Globus pallidus (tissue), 1 donor: Measurements from ENCODE around the gene MBD6.

Experiments used
- DNase-seq: peaks from one replicate; pipeline ENCODE4 v3.0.0-alpha.2; 2015; ENCODE audit warnings: low spot score

The MBD6 gene, protein sequence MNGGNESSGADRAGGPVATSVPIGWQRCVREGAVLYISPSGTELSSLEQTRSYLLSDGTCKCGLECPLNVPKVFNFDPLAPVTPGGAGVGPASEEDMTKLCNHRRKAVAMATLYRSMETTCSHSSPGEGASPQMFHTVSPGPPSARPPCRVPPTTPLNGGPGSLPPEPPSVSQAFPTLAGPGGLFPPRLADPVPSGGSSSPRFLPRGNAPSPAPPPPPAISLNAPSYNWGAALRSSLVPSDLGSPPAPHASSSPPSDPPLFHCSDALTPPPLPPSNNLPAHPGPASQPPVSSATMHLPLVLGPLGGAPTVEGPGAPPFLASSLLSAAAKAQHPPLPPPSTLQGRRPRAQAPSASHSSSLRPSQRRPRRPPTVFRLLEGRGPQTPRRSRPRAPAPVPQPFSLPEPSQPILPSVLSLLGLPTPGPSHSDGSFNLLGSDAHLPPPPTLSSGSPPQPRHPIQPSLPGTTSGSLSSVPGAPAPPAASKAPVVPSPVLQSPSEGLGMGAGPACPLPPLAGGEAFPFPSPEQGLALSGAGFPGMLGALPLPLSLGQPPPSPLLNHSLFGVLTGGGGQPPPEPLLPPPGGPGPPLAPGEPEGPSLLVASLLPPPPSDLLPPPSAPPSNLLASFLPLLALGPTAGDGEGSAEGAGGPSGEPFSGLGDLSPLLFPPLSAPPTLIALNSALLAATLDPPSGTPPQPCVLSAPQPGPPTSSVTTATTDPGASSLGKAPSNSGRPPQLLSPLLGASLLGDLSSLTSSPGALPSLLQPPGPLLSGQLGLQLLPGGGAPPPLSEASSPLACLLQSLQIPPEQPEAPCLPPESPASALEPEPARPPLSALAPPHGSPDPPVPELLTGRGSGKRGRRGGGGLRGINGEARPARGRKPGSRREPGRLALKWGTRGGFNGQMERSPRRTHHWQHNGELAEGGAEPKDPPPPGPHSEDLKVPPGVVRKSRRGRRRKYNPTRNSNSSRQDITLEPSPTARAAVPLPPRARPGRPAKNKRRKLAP

GRCh38 chr12:57522011-57522886 lies at the start of gene MBD6:
TSS of gene MBD6 (plus strand) at chr12:57522824. CDS start at chr12:57524304, 1,480 bp downstream.
- peak; percentile 90 for DNase-seq

DNA sequence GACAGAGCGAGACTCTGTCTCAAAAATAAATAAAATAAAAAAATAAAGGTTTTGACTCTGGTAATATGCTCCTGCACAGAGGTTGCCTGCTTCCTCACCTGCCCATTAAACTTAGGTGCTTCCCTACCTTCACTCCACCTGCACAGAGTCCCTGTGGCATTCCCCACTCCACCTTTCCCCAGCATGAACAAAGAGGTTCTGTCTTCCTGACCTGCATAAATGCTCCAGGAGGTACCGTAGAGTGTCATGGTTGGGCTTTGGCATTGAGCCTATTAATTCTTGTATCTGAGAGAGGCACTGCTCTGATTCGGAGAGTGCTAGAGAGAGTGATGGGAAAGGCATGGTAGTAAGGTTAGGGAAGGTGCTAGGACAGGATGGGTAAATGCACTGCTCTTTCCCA lies 49.2 kb upstream of the MBD6 start:
- DNase-seq = no peak

GRCh38 chr12:57473886-57474285 lies 48.7 kb upstream of the MBD6 start:
- DNase-seq = no peak

DNA sequence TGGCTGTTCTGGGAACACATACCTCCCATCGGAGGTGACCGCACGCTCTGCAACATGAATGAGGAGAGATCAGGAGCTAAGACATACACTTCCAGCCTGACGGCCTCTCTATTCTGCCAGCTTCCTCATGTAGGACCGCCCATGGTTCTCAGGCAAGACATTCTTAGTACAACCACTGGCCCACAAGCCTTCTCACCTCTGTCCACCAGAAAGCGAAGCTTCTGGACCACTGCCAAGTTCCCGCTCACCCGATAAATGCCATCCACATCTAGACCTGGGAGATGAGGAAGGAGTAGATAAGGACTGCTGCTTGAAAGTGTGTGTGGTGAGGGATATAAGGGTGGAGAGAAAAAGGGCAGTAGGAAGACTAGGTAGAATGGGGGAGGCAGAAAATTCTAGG lies 48.2 kb upstream of the MBD6 start:
- no peak for DNase-seq

DNA sequence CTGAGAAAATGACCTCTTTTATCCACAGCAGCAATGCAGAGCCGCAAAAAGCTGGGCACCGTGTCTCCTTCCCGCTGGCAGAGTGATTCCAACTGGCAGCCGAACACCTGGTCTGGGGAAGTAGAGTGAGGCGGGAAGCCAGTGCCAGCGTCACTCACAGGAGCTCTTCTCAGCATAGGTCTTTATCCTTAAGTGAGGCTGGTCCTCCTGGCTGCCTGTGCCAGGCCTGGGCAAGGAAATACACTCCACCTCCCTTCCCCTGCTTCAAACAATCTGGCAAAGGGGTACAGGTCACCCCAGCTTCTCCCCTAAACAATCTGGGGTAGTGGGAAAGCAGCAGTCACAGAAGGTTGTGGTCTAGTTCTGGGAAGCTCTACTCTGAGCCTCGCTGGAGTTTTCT lies 47.8 kb upstream of the MBD6 start:
- DNase-seq = no peak

GRCh38 chr12:57475271-57476161 lies 47.1 kb upstream of the MBD6 start:
- DNase-seq = no peak

DNA sequence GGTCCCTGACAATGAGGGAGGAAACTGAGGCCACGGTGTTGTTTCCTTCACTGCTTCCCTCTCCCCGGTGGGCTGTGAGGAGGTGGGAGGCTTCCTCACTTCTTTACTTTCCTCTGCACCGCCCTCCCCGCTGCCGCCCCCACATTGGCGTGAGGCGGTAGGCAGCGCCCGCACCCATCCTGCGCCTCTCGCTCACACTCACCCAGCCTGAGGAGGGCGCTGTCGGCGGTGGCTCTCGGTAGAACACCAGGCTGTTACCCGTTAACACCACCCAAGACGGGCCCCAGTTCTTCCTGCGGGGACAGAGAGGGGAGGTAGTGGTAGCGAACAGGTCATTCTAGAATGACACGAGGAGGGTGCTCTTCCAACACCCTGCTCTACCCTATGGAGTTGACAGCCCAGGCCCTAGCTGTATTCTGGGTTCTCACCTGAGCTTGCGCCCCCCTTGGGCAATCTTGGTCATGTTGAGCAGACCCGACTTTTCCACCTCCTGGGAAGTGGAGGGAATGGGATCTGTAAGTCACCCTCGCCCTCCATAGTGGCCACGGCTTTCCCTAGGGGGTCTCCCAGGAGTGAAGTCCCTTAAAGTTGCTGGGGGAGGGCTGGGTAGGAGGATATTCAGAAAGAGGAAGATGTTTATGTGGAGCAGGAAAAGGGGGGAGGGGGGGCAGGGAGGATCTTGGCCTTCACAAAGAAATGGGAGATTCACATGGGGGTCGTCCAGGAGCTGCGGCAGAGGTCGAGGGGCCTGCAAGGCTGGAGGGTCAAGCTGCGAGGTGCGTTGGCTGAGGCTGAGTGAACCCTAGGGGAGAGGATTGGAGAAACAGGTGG lies 46.2 kb upstream of the MBD6 start:
- DNase-seq = no peak

DNA sequence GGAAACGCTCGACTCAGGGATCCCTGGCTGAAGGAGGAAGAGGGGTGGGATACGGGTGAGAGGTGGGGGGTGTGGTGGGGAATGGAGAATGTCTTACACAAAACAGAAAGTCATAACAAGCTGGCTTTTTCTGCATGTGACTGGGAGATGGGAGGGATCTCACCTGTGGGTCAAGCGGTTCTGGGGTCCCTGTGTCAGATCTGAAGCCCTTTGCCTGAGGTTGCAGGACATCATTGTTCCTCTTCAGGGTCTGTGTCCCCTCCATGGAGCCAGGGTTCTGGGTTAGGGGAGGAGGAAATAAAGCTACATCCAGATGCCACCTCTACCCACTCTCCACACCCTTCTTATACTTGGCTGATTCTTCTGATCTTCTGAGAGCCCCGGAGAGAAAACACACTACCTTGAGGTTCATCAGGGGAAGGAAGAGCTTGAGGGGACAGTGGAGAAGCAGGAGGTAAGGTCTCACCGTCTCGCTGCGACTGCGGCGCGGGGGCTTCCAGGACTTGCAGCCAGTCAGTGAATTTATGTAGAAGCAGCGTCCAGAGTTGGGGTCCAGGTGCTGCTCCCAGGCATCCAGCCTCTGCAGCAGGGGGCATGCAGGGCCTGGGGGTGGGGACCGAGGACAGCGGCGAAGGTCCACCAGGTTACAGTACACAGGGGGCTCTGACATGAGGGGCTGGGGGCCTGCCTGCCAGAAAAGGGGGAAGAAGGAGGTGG lies 45.5 kb upstream of the MBD6 start:
- no peak for DNase-seq

- no peak for DNase-seq
These were observed 44.6 kb upstream of the MBD6 start for GRCh38 chr12:57477710-57478681.

DNA sequence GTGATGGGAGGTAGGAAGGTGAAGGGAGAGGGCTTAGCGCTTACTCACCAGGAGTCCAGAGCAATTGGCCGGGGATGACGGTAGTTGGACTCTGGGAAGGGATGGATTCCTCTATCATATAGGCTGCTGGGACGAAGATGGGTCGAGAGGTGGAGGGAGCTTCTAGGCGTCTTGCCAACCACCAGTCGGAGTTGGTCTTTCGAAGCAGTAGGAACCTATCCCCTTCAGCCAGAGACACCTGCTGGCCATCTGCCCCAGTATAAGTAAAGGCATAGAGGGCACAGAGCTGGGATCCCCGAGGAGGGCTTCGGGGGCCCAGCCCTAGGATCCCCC lies 43.6 kb upstream of the MBD6 start:
- DNase-seq = no peak

GRCh38 chr12:57479376-57480115 lies 43.1 kb upstream of the MBD6 start, which contains the start of gene ARHGAP9:
TSS of gene ARHGAP9 (minus strand) at chr12:57479866. CDS start at chr12:57479406, 460 bp downstream.
- DNase-seq = no peak

GRCh38 chr12:57481671-57482070 lies 41.0 kb upstream of the MBD6 start:
- DNase-seq = no peak

DNA sequence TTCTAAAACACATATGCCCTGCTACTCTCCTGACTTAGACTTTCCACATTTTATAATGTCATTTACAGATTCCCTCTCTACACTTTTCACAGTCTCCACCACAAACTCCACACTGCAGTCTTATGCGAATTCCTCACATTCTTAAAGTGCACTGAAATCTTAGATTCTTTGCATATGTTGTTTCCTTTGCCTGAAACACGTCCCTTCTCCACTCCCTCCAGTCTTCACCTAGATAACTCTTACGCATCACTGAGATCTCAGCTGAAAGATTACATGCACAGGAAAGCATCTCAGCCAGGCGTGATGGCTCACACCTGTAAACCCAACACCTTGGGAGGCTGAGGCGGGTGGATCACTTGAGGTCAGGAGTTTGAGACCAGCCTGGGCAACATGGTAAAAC lies 39.2 kb upstream of the MBD6 start:
- no peak for DNase-seq

DNA sequence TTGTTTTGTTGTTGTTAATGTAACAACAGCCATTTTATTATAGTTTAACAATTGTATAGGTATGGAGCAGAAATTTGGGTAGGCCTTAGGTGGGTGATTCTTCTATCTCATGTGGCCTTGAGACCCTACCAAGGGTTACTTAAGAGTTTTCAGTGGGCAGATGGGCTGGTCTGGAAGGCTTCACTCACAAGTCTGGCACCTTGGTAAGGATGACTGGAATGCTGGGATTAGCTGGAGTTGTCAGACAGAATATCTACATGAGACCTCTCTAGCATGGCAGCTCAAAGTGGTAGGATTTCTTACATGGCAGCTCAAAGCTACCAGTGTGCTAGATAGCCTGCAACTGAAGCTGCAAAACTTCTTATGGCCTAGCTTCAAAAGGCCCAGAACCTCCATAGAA lies 36.9 kb upstream of the MBD6 start:
- no peak for DNase-seq

DNA sequence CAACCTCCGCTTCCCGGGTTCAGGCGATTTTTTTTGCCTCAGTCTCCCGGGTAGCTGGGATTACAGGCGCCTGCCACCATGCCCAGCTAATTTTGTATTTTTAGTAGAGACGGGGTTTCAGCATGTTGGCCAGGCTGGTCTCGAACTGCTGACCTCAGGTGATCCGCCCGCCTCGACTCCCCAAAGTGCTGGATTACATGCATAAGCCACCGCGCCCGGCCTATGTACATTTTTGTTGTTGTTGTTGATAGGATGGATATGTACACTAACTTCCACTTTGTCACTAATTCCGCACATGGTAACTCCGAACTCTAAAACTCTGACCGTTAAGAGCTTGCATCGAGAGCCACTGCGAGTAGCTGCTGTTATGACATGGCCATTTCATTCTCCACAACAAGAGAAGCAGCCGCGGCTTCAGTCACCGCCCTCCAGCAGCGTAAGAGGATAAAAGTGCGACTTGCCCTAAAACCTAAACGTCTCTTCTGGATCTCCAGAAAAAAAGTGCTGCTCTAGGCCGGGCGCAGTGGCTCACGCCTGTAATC lies 35.5 kb upstream of the MBD6 start:
- peak; percentile 23 for DNase-seq

GRCh38 chr12:57487597-57488401 lies 34.8 kb upstream of the MBD6 start, which contains the start of gene MARS1:
TSS of gene MARS1 (plus strand) at chr12:57488068. CDS start at chr12:57488091, 23 bp downstream.
- DNase-seq = peak; percentile 96
